Lung (tissue), 12 donors: ENCODE results near the gene LRSAM1. TPM values are rescaled to one million over a fixed set of nuclear protein-coding genes. Genes with fewer than 3 reads are reported as not detected.

Experiments
- ATAC-seq: fragments of 200-7000 bp; cut with Tn5 transposase; one replicate; pipeline ENCODE4 v1.9.1; 2020; ENCODE audit warnings: moderate number of reproducible peaks; ENCODE audit not compliant: insufficient read depth, low FRiP score
- DNase-seq, 3 donors: peaks; one replicate each; pipeline ENCODE4 v3.0.0-alpha.2; 2013 to 2017
- H3K27ac ChIP-seq, 2 donors: one replicate each; pipeline ENCODE4 v1.5.1; 2013; ENCODE audit warnings: mild to moderate bottlenecking in 2 of 2, moderate library complexity in 2 of 2, control low read depth in 1 of 2, inconsistent platforms in 1 of 2, low read depth in 1 of 2, low read length in 1 of 2
- H3K27me3 ChIP-seq, 3 donors: one replicate each; pipeline ENCODE4 v1.5.1; 2013; ENCODE audit warnings: low read length in 2 of 3; ENCODE audit not compliant: control insufficient read depth in 3 of 3, insufficient read depth in 3 of 3
- H3K36me3 ChIP-seq, 4 donors: one replicate each; pipeline ENCODE4 v1.5.1; 2013; ENCODE audit warnings: low read length in 4 of 4, mild to moderate bottlenecking in 1 of 4, moderate library complexity in 1 of 4; ENCODE audit not compliant: control insufficient read depth in 4 of 4, insufficient read depth in 4 of 4
- H3K4me1 ChIP-seq, 5 donors: one replicate each; pipeline ENCODE4 v1.5.1; 2013; ENCODE audit warnings: low read length in 5 of 5, mild to moderate bottlenecking in 2 of 5, moderate library complexity in 1 of 5; ENCODE audit not compliant: control insufficient read depth in 5 of 5, insufficient read depth in 5 of 5
- H3K4me3 ChIP-seq: one replicate; pipeline ENCODE4 v1.5.1; 2013; ENCODE audit warnings: mild to moderate bottlenecking, control low read depth, moderate library complexity
- H3K9ac ChIP-seq, 2 donors: one replicate each; pipeline ENCODE4 v1.5.1; 2013; ENCODE audit warnings: low read length in 2 of 2, control low read depth in 1 of 2; ENCODE audit not compliant: insufficient read depth in 1 of 2
- H3K9me3 ChIP-seq, 4 donors: one replicate each; pipeline ENCODE4 v1.5.1; 2013; ENCODE audit warnings: low read length in 3 of 4, mild to moderate bottlenecking in 1 of 4, moderate library complexity in 1 of 4; ENCODE audit not compliant: control insufficient read depth in 4 of 4, insufficient read depth in 3 of 4
- CTCF ChIP-seq: IDR thresholded peaks from 2 replicates; pipeline ENCODE4 v1.5.1; 2012; ENCODE audit warnings: mild to moderate bottlenecking; ENCODE audit errors: control extremely low read depth, extremely low read depth
- WGBS, 2 donors: extraction: QIAGEN DNeasy Blood & Tissue Kit; methylation state at CpG; one replicate each; pipeline ENCODE4 v1.1.7; 2013; 5-methylcytosine and 5-hydroxymethylcytosine counted together
- polyA plus RNA-seq, 2 donors: library from polyadenylated mRNA; stranded (reverse); fragments of 200-250 nt; gene quantifications; one replicate each; pipeline ENCODE4 v1.2.1, GENCODE V29; 2013
- total RNA-seq, 2 donors: library from RNA; depleted of rRNA in 1 of 2; stranded (reverse); fragments of >200 nt in 1 of 2; gene quantifications; one replicate each; pipeline ENCODE4 v1.2.1, GENCODE V29; 2014 to 2021
- donor health status: control.
- donor health status: control.
- donor health status: Bipolar disorder and iron deficiency.
- donor health status: healthy.
- donor health status: DM: yes; HTN: yes; CAD: no.

LRSAM1 gene
- total and polyA plus RNA-seq, 4 donors = 13.5 to 24.5 (median 18.0) TPM

- H3K36me3 ChIP-seq = peaks cover 0 to 46% (median 9%) of the 10 kb centered on the region in 4 donors
- H3K9me3 ChIP-seq = no peaks in the 10 kb centered on the region
- H3K27ac ChIP-seq = no peak overlapping the region
- no peak for DNase-seq
- no peaks in the 10 kb centered on the region for H3K27me3 ChIP-seq
- no peak overlapping the region for H3K9ac ChIP-seq
- no peak for TF ChIP-seq CTCF
- ATAC-seq = no peak
- H3K4me3 ChIP-seq = no peak overlapping the region
- 90 to 94% methylated on average over 9 of the region's 9 CpGs for WGBS, 2 donors
- peaks cover 0 to under 1% (median 0%) of the 10 kb centered on the region in 5 donors for H3K4me1 ChIP-seq
Observed at GRCh38 chr9:127500862-127501261, 49.6 kb downstream of the LRSAM1 start.

- no peak overlapping the region for H3K27ac ChIP-seq
- ATAC-seq (no peak), DNase-seq (no peak)
- no peak overlapping the region for H3K4me3 ChIP-seq
- TF ChIP-seq CTCF = no peak
- no peak overlapping the region for H3K9ac ChIP-seq
- 93 to 94% methylated on average over 12 of the region's 12 CpGs for whole genome bisulfite sequencing, 2 donors
- H3K27me3 ChIP-seq = no peaks in the 10 kb centered on the region
- H3K9me3 ChIP-seq = no peaks in the 10 kb centered on the region
- no peaks in the 10 kb centered on the region for H3K4me1 ChIP-seq
- H3K36me3 ChIP-seq = peaks cover 2 to 43% (median 6%) of the 10 kb centered on the region in 4 donors
Observed at GRCh38 chr9:127501821-127502343, 50.6 kb downstream of the LRSAM1 start.

GRCh38 chr9:127502706-127503378, 51.5 kb downstream of the LRSAM1 start:
- no peak overlapping the region for H3K9ac ChIP-seq
- H3K4me3 ChIP-seq = no peak overlapping the region
- ATAC-seq (no peak), DNase-seq (no peak)
- peaks cover 2 to 52% (median 10%) of the 10 kb centered on the region in 4 donors for H3K36me3 ChIP-seq
- TF ChIP-seq CTCF = no peak
- no peaks in the 10 kb centered on the region for H3K4me1 ChIP-seq
- no peaks in the 10 kb centered on the region for H3K9me3 ChIP-seq
- H3K27me3 ChIP-seq = no peaks in the 10 kb centered on the region
- no peak overlapping the region for H3K27ac ChIP-seq
- WGBS, 2 donors = 89 to 96% methylated on average over 17 to 21 of the region's 21 CpGs
